SIG-M5 (cell line): ENCODE measurements around the gene CDC20.

ENCODE experiments used
- DNase-seq: peaks from one replicate; lab custom pipeline; 2025; lab: John Stamatoyannopoulos, UW

Gene CDC20

GRCh38 chr1:43329995-43330751, 28.6 kb upstream of the CDC20 start:
- no peak for DNase-seq

DNA sequence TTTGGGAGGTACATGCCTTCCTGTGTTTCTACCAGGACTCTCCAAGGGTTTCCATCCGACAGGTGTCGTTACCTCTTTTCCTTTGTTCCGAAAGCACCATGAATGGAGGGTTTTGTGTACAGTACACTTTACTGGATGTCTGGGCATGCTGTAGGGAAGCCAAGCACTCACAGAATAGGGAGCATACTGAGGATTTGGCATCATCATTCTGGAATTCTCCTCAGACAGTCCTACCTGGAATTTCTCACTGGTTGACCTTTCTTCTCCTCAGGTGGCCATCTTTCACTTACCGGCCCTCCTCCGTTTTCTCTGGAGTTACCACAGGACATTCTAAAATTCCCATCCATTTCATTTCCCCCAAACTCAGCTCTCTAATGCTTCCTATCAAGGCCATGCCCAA, 27.1 kb upstream of the CDC20 start:
- no peak for DNase-seq

- no peak for DNase-seq
These were observed 24.2 kb upstream of the CDC20 start for GRCh38 chr1:43334453-43335205.

DNA sequence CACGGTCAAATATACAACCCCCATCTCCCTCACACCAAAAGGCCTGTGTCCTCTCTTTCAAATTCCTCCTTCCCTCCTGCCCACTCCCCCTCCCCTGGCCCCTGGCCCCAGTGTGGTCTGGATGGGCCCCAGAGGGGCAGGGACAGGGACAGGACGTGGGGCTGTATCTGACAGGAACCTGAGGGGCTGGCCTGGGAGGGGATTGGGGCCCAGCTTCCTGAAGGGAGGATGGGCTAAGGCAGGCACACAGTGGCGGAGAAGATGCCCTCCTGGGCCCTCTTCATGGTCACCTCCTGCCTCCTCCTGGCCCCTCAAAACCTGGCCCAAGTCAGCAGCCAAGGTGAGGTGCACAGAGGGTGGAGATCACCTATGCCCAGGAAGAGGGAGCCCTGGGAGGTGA, 21.2 kb upstream of the CDC20 start, which contains the start of gene MPL:
TSS of gene MPL (plus strand) at position 231 of the 400 bp plus-strand sequence. CDS start at position 262, 31 bp downstream.
- DNase-seq: no peak

DNA sequence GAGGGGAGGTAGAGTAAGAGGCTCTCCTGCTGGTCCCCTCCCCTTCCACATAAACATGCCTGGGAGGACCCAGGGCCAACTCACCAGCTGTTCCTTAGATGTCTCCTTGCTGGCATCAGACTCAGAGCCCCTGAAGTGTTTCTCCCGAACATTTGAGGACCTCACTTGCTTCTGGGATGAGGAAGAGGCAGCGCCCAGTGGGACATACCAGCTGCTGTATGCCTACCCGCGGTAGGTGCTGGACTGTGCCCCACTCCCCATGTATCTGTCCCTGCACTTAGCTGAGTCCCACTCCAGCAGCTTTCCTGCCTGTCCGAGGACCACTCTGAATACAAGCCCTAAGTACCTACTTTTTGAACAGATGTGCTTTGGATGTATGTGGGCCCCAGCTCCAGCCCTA, 20.8 kb upstream of the CDC20 start:
- no peak for DNase-seq

- DNase-seq: no peak
These were observed 19.1 kb upstream of the CDC20 start for GRCh38 chr1:43339584-43340232.

GRCh38 chr1:43340559-43340958, 18.2 kb upstream of the CDC20 start:
- DNase-seq: no peak

DNA sequence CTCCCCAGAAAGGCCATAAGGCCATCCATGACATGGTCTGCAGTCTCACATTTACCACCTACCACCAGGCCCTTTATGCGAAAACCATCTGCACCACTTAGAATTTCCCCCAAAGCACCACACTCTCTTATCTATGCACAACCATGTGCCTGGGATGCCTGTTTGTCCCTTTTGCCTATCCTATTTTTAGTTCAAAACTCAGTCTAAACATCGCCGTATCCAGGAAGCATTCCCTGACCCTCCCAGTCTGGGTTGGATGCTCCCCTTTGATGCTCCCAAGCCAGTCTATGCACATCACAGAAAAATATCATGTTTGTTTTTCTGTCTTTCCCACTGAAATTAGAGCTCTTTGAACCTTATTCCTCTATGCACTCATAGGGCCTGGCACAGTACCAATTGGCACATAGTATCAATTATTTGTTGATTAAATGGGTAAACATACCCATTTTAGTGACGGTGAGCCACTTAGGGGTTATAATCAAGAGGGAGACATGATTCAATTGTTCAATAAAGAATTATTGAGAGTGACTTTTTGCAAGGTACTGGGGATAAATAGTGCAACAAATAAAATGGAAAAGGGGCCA, 14.4 kb upstream of the CDC20 start:
- no peak for DNase-seq

DNA sequence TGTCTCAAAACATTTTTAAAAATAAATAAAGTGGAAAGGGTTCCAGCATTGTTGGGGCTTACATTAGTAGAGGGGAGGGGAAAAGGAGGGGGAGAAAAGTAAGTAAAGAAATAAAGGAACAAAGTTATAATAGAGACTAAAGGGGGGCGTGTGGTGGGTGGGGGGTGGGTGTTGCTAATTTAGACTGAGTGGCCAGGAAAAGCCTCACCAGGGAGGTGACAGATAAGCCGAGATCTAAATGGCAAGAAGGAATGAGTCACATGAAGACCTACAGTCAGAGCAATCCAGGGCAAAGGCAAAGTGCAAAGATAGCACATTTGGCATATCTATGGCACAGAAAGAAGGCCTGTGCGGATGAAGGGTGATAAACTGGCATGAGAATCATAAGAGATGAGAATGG, 13.7 kb upstream of the CDC20 start:
- DNase-seq: no peak

- no peak for DNase-seq
These were observed 12.1 kb upstream of the CDC20 start for GRCh38 chr1:43346636-43347035.

DNA sequence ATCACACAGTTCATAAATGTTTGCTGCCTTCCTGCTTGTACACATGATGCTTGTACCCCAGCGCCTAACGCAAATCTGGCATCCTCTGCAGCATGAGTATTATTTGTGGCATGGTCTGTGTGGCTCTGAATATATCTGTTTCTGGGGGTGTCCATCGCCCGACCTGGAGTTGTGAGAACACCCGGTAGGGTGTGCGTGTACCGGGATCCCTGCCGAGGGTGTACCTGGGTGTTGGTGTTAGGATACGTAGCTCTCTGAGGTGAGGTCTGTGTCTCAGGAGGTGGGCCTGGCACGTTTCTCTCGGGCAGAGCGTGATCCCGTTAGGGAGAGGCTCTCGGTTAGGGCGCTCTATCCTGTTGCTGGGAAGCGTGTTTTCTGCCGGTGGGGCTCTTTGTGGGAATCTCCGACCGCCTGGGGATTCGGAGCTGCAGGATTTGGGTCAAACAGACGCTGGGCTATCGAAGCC, 10.4 kb upstream of the CDC20 start:
- DNase-seq: no peak

DNA sequence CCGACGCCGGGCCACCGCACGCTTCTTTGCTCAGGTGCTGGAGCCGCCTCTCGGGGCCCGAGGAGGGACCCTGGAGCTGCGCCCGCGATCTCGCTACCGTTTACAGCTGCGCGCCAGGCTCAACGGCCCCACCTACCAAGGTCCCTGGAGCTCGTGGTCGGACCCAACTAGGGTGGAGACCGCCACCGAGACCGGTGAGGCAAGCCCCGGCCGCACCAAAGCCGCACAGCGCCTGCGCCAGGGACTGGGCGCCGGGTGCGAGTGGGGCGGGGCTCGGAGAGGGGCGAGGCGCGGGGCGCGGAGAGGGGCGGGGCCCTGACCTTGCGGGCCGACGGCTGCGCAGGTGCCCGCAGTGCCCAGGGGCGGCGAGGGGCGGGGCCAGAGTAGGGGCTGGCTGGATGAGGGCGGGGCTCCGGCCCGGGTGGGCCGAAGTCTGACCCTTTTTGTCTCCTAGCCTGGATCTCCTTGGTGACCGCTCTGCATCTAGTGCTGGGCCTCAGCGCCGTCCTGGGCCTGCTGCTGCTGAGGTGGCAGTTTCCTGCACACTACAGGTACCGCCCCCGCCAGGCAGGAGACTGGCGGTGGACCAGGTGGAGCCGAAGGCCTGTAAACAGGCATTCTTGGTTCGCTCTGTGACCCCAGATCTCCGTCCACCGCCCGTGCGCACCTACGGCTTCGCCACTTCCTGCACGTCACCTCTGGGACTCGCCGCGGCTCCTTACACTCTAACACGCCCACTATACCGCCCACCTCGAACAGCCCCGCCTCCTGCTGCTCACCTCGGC, 9.8 kb upstream of the CDC20 start:
- DNase-seq: no peak

DNA sequence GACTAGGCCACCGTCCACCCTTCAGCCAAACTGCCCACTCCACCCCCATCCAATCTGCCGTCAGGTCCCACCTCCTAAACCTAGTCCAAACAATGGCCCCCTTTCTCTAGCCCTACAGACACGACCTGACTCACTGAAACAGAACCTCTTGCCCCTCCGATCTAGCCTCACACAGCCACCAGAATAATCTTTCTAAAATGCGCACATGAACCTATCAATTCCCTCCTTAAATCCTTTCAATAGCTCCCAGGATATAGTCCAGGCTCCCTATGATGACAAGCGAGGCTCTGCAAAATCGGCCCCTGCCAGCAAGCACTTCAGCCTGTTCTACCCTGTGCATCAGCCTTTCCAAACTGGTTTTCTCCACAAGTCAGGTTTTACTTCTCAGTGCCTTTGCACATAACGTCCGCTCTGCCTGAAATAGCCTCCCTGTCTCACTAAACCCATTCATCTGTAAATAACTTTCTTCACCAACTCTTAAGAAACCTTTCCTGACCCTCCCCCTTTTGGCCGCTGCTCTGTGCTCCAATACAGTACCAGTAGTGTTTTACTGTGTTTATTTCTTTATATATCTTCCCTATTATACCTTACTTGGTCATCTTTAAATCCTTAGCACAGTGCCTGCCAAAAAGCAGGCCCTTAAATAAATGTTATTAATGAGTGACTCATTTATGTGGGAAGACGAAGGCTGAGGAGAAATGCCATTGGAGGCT, 9.0 kb upstream of the CDC20 start:
- DNase-seq: no peak

GRCh38 chr1:43350976-43351375, 7.8 kb upstream of the CDC20 start:
- no peak for DNase-seq

DNA sequence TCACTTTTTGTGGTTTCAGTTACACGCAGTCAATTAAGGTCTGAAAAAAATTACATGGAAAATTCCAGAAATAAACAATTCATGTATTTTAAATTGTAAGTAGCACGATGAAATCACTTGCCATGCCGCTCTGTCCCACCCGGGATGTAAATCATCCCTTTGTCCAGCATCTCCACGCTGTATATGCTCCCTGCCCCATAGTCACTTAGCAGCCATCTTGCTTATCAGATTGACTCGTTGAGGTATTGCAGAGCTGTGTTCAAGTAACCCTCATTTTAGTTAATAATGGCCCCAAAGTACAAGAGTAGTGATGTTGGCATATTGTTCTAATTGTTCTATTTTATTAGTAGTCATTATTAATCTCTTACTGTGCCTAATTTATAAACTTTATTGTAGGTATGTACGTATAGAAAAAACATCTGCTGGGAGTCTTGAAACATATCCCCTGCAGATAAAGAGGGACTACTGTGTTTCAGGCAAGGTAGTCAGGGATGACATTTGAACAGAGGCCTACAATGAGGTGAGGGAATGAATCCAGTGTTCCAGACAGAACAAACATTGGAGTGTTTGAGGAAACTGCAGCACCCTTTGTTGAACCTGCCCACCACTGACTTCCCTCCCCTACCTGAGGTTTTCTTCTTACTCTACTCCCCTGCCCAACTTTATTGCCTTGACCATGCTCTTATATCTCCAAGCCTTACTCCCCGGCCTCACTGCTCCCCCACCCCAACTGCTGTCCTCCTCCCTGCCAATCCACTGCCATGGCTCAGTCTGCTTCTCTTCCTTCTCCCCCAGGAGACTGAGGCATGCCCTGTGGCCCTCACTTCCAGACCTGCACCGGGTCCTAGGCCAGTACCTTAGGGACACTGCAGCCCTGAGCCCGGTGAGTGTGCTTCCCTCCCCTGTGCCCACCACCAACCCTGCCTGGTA, 7.1 kb upstream of the CDC20 start:
- no peak for DNase-seq

DNA sequence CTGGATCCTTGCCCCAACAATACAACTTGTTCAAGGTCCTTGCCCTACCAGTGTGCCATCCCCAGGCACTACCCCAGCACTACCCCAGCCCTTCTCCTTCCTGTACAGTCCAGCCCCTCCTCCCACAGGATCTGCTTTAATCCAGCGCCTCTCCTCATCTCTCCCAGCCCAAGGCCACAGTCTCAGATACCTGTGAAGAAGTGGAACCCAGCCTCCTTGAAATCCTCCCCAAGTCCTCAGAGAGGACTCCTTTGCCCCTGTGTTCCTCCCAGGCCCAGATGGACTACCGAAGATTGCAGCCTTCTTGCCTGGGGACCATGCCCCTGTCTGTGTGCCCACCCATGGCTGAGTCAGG, 6.5 kb upstream of the CDC20 start:
- DNase-seq: no peak

GRCh38 chr1:43352881-43353280, 5.9 kb upstream of the CDC20 start:
- no peak for DNase-seq

DNA sequence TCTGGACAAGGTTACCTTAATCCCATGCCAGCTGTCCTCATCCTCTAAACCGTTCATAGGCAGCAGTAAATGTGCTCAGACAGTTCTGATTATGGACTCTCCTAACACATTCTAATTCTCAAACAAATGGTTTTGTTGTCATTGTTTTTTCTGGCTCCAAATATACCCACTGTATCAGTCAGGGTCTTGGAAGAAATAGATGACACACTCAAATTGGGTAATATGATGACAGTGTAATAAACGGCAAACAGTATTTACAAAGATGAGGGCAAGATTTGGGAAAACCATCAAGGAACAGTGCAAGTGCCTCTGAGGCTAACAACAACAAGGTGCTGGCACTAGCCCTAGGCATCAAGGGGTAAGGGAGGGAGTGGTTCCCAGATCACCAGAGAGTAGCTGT, 4.3 kb upstream of the CDC20 start:
- no peak for DNase-seq

GRCh38 chr1:43354936-43355335, 3.8 kb upstream of the CDC20 start:
- no peak for DNase-seq

GRCh38 chr1:43357251-43357650, 1.5 kb upstream of the CDC20 start:
- no peak for DNase-seq
